Activated CD4-positive, alpha-beta memory T cell treated with anti-CD3 and anti-CD28 coated beads, Interleukin-2, amount 10 ng/mL, durations not matched to agents 7 days and 5 days (primary cell): ENCODE measurements around the gene RNF157. TPM values are rescaled to one million over a fixed set of nuclear protein-coding genes. Genes with fewer than 3 reads are reported as not detected.

Experiments
- CTCF ChIA-PET: fragments of 350-600 bp; sonication (Branson Sonifier 250); formaldehyde crosslinking; loops from one replicate; lab custom pipeline; 2021; ENCODE audit warnings: antibody characterized with exemption, inconsistent platforms; lab: Charles Lee
- POLR2A ChIA-PET: fragments of 350-600 bp; sonication (Branson Sonifier 250); formaldehyde crosslinking; loops from one replicate; lab custom pipeline; 2021; ENCODE audit warnings: antibody characterized with exemption; lab: Charles Lee
- DNase-seq: peaks from one replicate; pipeline ENCODE4 v3.0.0-alpha.2; 2020
- H3K27ac Mint-ChIP-seq: one replicate; pipeline ENCODE4 v1.8.0; 2021; ENCODE audit warnings: mild to moderate bottlenecking, mixed read lengths
- H3K27me3 Mint-ChIP-seq: one replicate; pipeline ENCODE4 v1.8.0; 2021; ENCODE audit warnings: mixed read lengths
- H3K36me3 Mint-ChIP-seq: one replicate; pipeline ENCODE4 v1.8.0; 2021; ENCODE audit warnings: low read depth, mixed read lengths
- H3K4me1 Mint-ChIP-seq: one replicate; pipeline ENCODE4 v1.8.0; 2021; ENCODE audit warnings: mixed read lengths
- H3K4me3 Mint-ChIP-seq: one replicate; pipeline ENCODE4 v1.8.0; 2021; ENCODE audit warnings: mild to moderate bottlenecking, mixed read lengths
- H3K9me3 Mint-ChIP-seq: one replicate; pipeline ENCODE4 v1.8.0; 2021; ENCODE audit warnings: mixed read lengths
- total RNA-seq, 2 experiments: library from RNA; stranded (reverse); gene quantifications; one replicate each; pipeline ENCODE4 v1.2.3, GENCODE V29; 2021

Gene RNF157
- total RNA-seq, 2 experiments from 2014 or later = 79.8 to 83.9 TPM

- Mint-ChIP-seq H3K36me3 (peaks cover 62% of the 10 kb centered on the region), H3K4me3 (no peak overlapping the region), H3K9me3 (no peaks in the 10 kb centered on the region), H3K27ac (peak overlapping the region; percentile 72), H3K27me3 (no peaks in the 10 kb centered on the region), H3K4me1 (peaks cover 37% of the 10 kb centered on the region)
- DNase-seq = no peak
- ChIA-PET CTCF (interaction anchor here (0.9 to 1.5 kb wide), 3 partner anchors 24 to 129 kb away, joined by 4 read pairs; no protein-coding TSS in a partner anchor), POLR2A (interaction anchor here (0.8 to 1.8 kb wide), 5 partner anchors 9 to 114 kb away, joined by 3 to 6 read pairs (median 4); partner anchors contain the start of gene FOXJ1)
Measured at GRCh38 chr17:76150712-76151622, 89.3 kb downstream of the RNF157 start.

DNA sequence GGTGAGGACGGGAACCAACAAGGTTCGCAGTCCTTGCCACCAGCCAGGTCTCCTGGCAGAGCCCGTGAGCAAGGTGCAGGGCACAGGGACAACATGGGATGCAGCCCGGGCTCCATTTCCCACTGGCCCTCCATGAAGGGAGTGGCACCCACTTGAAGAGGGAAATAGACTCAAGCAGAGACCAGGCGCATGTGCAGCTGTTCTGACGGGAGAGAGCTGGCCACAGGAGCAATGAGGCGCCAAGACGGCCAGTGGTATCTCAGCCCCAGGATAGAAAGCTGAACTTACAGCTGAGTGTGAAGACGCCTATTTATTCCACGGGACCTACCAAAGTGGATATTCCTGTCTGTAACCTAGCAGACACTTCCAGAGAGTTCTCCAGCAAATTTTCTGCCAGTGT is 91.1 kb downstream of the RNF157 start:
- CTCF ChIA-PET = no interaction called here
- Mint-ChIP-seq H3K4me1 (peaks cover 55% of the 10 kb centered on the region), H3K27me3 (no peaks in the 10 kb centered on the region), H3K4me3 (no peak overlapping the region), H3K36me3 (peaks cover 67% of the 10 kb centered on the region), H3K27ac (no peak overlapping the region), H3K9me3 (no peaks in the 10 kb centered on the region)
- POLR2A ChIA-PET = no interaction called here
- no peak for DNase-seq

DNA sequence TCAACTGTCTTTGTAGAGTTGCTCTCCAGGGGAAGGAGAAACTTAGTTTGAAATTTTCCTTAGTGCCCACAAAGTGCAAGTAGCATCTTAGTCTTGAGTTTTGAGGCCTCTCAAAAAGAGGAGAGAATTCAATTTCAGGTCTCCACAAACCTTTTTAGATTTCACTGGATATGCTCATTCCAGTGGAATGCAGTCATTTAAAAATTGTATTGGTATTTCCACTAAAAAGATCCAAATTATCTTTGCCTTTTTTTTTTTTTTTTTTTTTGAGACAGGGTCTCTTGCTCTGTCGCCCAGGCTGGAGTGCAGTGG is 92.3 kb downstream of the RNF157 start:
- no peaks in the 10 kb centered on the region for H3K27me3 Mint-ChIP-seq
- H3K36me3 Mint-ChIP-seq = peaks cover 57% of the 10 kb centered on the region
- peaks cover 67% of the 10 kb centered on the region for H3K4me1 Mint-ChIP-seq
- H3K27ac Mint-ChIP-seq = no peak overlapping the region
- ChIA-PET CTCF (interaction anchor here (0.6 kb wide), 1 partner anchor 132 kb away, joined by 3 read pairs; no protein-coding TSS in a partner anchor), POLR2A (no interaction called here)
- H3K9me3 Mint-ChIP-seq = no peaks in the 10 kb centered on the region
- H3K4me3 Mint-ChIP-seq = no peak overlapping the region
- DNase-seq = no peak

DNA sequence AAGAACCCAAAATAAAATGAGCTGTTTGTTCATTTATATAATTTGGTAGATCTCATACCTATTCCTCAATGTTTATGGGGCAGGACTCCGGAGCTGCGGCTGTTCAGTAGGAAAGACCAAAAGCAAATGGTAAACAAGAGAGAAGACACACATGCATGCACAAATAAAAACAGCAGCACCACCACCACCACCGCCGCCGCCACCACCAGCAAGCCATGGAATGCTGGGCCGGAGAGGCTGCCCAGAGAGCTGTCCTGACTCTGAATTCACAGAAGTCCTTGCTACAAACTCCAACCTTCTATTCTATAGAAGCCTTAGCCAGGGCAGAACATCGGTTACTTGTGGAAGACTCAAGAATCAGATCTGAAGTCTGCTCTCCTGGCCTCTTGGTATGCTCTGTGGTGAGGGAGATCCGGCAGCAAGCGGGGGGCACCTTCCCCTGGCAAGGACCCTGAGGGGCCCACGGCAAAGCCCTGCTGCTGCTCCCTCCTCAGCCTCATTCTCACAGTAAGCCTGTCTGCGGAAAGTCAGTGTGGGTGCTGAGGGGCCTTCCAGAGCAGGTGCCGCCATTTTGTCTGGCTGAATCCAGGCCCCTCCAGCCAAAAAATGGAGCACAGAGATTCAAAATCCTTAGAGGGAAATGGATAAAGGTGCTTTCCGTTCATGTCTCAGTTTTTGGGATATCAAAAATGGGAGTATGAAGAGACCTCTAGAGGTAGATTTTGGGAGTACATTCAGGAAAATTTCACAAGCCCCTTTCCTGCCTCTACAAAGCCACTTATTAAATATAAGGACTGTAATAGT is 92.9 kb downstream of the RNF157 start:
- Mint-ChIP-seq H3K4me1 (peaks cover 68% of the 10 kb centered on the region), H3K9me3 (no peaks in the 10 kb centered on the region), H3K27ac (peak overlapping the region; percentile 56), H3K27me3 (no peaks in the 10 kb centered on the region), H3K4me3 (no peak overlapping the region), H3K36me3 (peaks cover 52% of the 10 kb centered on the region)
- DNase-seq = no peak
- ChIA-PET POLR2A (interaction anchor here (2.5 to 8.1 kb wide), 3 partner anchors 33 to 124 kb away, joined by 16 to 173 read pairs (median 26); no protein-coding TSS in a partner anchor), CTCF (interaction anchor here (1.5 to 7.1 kb wide), 2 partner anchors 24 to 32 kb away, joined by 3 to 47 read pairs; no protein-coding TSS in a partner anchor)

GRCh38 chr17:76146053-76146851 is 94.0 kb downstream of the RNF157 start:
- peak; percentile 35 for DNase-seq
- H3K27ac Mint-ChIP-seq = peak overlapping the region; percentile 91
- peak overlapping the region; percentile 49 for H3K4me3 Mint-ChIP-seq
- H3K36me3 Mint-ChIP-seq = peaks cover 41% of the 10 kb centered on the region
- H3K27me3 Mint-ChIP-seq = no peaks in the 10 kb centered on the region
- POLR2A ChIA-PET = interaction anchor here (0.7 to 8.1 kb wide), 20 partner anchors 8 to 363 kb away, joined by 3 to 173 read pairs (median 4); partner anchors contain the start of genes SRP68 and UBALD2
- peaks cover 67% of the 10 kb centered on the region for H3K4me1 Mint-ChIP-seq
- H3K9me3 Mint-ChIP-seq = no peaks in the 10 kb centered on the region
- CTCF ChIA-PET = interaction anchor here (0.8 to 7.1 kb wide), 7 partner anchors 20 to 133 kb away, joined by 3 to 47 read pairs (median 3); partner anchors contain the start of gene EXOC7

DNA sequence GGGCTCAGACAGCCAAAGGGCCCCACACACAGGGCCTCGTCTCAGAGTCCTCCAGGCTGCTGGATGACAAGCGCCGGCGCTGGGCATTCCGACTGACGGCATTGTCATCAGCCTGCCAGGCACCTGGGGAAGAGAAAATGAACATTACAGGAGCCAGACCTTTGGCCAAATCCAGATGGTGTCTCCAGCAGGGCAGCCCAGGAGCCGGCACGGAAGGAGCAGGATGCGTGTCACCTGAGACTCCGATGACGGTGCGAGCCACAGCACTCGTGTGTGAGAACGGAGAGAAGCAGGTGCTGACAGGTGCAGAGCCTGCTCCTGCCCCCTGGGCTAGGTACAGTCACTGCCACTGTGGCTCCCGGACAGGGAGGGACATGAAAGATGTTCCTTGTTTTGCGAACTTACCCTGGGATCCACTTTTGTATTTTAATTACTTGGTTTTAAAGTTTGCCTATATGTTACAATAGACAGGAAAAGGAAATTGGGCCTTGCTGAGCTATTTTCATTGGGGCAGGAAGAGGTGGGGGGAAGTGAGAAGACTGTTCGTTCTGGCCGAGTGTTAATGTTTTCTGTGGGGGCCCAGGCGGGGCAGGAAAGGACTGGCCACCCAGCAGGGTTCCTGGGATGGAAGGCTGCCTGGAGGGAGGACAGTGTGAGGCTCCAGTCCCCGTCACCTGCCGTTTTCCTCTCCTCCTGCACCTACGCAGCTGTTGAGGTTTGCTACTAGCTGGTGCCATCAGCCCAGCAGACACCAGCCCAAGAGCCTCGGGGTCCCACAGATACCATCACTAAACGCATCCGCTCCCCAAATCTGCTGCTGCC is 94.9 kb downstream of the RNF157 start:
- Mint-ChIP-seq H3K27me3 (peaks cover 5% of the 10 kb centered on the region), H3K4me1 (peaks cover 68% of the 10 kb centered on the region), H3K9me3 (no peaks in the 10 kb centered on the region), H3K27ac (peak overlapping the region; percentile 91), H3K36me3 (peaks cover 33% of the 10 kb centered on the region), H3K4me3 (peak overlapping the region; percentile 49)
- CTCF ChIA-PET = interaction anchor here (0.7 to 7.1 kb wide), 8 partner anchors 20 to 146 kb away, joined by 3 to 47 read pairs (median 3); partner anchors contain the start of gene EXOC7
- DNase-seq = peak; percentile 70
- POLR2A ChIA-PET = interaction anchor here (0.7 to 8.1 kb wide), 21 partner anchors 9 to 362 kb away, joined by 3 to 173 read pairs (median 4); partner anchors contain the start of genes SRP68 and UBALD2

DNA sequence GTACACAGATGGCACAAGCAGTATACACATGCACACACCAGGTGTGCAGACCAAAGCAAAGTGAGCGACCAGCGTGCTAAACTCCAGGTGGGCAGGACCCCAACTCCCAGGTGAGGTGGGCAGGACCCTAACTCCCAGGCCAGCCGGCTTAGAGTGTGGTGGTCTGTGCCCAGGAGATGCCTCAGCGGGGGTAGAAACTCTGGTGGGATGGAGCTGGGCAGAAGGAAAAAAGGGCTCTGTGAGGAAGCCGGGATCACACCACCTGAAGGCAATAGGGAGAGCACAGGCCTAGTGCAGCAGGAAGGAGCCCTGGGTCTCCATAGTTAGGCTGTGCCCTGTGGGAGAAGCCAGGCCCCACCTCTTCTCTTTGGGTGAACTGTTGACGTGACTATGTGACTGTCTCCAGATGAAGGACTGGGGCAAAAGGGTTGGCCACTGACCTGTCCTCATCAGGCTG is 97.7 kb downstream of the RNF157 start:
- peak overlapping the region; percentile 71 for H3K4me3 Mint-ChIP-seq
- peaks cover 14% of the 10 kb centered on the region for H3K27me3 Mint-ChIP-seq
- no peaks in the 10 kb centered on the region for H3K9me3 Mint-ChIP-seq
- DNase-seq = no peak
- H3K27ac Mint-ChIP-seq = peak overlapping the region; percentile 91
- H3K4me1 Mint-ChIP-seq = peaks cover 71% of the 10 kb centered on the region
- POLR2A ChIA-PET = interaction anchor here (0.7 to 8.1 kb wide), 17 partner anchors 8 to 211 kb away, joined by 3 to 173 read pairs (median 4); partner anchors contain the start of genes PRPSAP1 and UBALD2
- CTCF ChIA-PET = interaction anchor here (0.6 to 7.1 kb wide), 9 partner anchors 16 to 259 kb away, joined by 3 to 47 read pairs (median 5); no protein-coding TSS in a partner anchor
- H3K36me3 Mint-ChIP-seq = peaks cover 17% of the 10 kb centered on the region

GRCh38 chr17:76142039-76142584 is 98.2 kb downstream of the RNF157 start:
- no peaks in the 10 kb centered on the region for H3K9me3 Mint-ChIP-seq
- peak overlapping the region; percentile 91 for H3K27ac Mint-ChIP-seq
- H3K4me3 Mint-ChIP-seq = peak overlapping the region; percentile 71
- peaks cover 12% of the 10 kb centered on the region for H3K36me3 Mint-ChIP-seq
- peaks cover 14% of the 10 kb centered on the region for H3K27me3 Mint-ChIP-seq
- no peak for DNase-seq
- POLR2A ChIA-PET = interaction anchor here (1.4 to 8.1 kb wide), 13 partner anchors 8 to 138 kb away, joined by 3 to 173 read pairs (median 4); partner anchors contain the start of gene UBALD2
- CTCF ChIA-PET = interaction anchor here (0.6 to 7.1 kb wide), 6 partner anchors 16 to 259 kb away, joined by 3 to 47 read pairs (median 10); no protein-coding TSS in a partner anchor
- H3K4me1 Mint-ChIP-seq = peaks cover 67% of the 10 kb centered on the region

GRCh38 chr17:76141212-76142038 is 98.9 kb downstream of the RNF157 start, which contains the start of gene FOXJ1:
FOXJ1 (minus strand) TSS chr17:76141245; CDS start chr17:76140395, 850 bp downstream.
- no peaks in the 10 kb centered on the region for H3K9me3 Mint-ChIP-seq
- peaks cover 60% of the 10 kb centered on the region for H3K4me1 Mint-ChIP-seq
- peak within 1 kb of the TSS; percentile 71 for H3K4me3 Mint-ChIP-seq
- peaks cover 8% of the 10 kb centered on the region for H3K36me3 Mint-ChIP-seq
- ChIA-PET POLR2A (interaction anchor here (0.9 to 8.1 kb wide), 16 partner anchors 9 to 139 kb away, joined by 3 to 173 read pairs (median 4); partner anchors contain the start of gene UBALD2), CTCF (interaction anchor here (0.6 to 7.1 kb wide), 6 partner anchors 15 to 373 kb away, joined by 3 to 47 read pairs (median 10); no protein-coding TSS in a partner anchor)
- peaks cover 14% of the 10 kb centered on the region for H3K27me3 Mint-ChIP-seq
- peak within 1 kb of the TSS; percentile 91 for H3K27ac Mint-ChIP-seq
- DNase-seq = peak; percentile 94
